ENCODE results near the gene CTNNA1.

Gene CTNNA1

DNA sequence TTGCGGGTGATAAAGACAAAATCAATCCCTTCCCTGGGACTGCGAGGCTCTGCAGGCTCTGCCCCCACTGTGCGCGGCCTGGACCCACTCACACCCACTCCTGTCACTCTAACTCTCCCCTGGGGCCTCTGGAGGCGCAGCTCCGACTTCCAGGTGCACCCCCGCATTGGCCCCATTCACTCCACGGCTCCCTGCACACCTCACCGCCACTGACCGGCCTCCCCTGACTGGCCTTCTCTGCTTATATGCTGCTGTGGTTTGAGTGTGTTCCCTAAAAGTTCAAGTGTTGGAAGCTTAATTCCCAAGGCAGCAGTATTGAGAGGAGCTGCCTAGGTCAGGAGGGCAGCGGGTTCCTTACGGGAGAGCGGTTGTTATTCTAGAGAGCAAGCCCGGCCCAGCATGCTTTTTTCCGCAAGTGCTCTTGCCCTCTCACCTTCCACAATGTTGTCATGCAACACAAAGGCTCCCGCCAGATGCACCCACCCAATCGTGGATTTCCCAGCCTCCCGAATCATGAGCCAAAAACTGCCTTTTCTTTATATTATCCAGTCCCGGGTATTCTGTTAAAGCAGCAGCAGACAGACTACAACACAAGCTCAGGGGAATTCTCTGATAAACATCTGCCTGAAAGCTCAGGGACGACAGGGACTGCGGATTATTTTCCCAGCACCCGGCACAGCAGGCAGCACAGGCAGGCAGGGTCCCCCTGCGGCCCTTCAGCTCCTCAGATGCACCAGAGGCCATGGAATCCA, 195.4 kb downstream of the CTNNA1 start:
- no peak for DNase-seq (ENCODE audit: extremely low spot score)
- TF ChIP-seq, protein P1, sequence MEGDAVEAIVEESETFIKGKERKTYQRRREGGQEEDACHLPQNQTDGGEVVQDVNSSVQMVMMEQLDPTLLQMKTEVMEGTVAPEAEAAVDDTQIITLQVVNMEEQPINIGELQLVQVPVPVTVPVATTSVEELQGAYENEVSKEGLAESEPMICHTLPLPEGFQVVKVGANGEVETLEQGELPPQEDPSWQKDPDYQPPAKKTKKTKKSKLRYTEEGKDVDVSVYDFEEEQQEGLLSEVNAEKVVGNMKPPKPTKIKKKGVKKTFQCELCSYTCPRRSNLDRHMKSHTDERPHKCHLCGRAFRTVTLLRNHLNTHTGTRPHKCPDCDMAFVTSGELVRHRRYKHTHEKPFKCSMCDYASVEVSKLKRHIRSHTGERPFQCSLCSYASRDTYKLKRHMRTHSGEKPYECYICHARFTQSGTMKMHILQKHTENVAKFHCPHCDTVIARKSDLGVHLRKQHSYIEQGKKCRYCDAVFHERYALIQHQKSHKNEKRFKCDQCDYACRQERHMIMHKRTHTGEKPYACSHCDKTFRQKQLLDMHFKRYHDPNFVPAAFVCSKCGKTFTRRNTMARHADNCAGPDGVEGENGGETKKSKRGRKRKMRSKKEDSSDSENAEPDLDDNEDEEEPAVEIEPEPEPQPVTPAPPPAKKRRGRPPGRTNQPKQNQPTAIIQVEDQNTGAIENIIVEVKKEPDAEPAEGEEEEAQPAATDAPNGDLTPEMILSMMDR (IDR thresholded peaks at IDR 0.05; ENCODE audit: control extremely low read depth, extremely low read depth, low read depth, missing control alignments) = no peak
- ChIA-PET POLR2A (no interaction called here), CTCF (no interaction called here)

DNA sequence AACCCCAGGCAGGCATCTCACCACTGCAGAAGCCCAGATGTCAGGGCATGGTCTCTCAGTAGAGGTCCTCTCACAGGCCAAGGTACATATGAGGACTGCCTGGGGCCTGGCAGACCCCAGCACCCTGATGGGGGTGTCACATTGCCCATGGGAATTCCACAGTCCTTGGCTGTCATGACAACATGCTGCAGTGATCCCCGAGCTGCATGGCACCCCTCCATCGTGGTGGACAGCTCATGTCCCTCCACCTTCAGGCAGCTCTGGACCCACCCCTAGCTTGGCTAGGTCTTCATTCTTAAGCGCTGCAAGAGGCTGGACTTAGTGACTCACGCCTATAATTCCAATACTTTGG, 196.0 kb downstream of the CTNNA1 start:
- CTCF ChIA-PET = no interaction called here
- TF ChIP-seq, protein P1 (IDR thresholded peaks at IDR 0.05; ENCODE audit: control extremely low read depth, extremely low read depth, low read depth, missing control alignments) = no peak
- no peak for DNase-seq (ENCODE audit: extremely low spot score)
- POLR2A ChIA-PET = no interaction called here

DNA sequence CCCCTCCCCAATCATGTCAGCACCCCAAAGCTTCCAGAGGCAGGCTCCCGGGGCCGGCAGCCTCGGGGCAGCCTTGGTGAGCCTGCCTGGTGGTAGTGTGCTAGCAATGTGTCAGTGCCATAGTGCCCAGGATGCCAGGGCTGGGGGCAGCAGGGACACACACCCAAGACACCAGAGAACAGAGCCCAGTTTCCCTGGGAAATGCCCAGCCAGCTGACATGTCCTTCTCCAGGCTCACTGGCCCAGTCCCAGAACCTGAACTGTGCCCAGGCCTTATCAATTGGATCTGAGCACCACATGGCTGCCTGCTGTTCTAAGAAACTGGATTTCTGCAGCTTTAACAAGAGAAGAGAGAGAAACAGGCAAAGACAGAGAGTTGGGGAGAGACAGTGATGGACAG, 196.8 kb downstream of the CTNNA1 start:
- TF ChIP-seq, protein P1 (IDR thresholded peaks at IDR 0.05; ENCODE audit: control extremely low read depth, extremely low read depth, low read depth, missing control alignments) = no peak
- no peak for DNase-seq (ENCODE audit: extremely low spot score)
- POLR2A ChIA-PET = no interaction called here
- CTCF ChIA-PET = interaction anchor here (1.8 kb wide), 1 partner anchor 25 kb away, joined by 4 read pairs; no protein-coding TSS in a partner anchor

DNA sequence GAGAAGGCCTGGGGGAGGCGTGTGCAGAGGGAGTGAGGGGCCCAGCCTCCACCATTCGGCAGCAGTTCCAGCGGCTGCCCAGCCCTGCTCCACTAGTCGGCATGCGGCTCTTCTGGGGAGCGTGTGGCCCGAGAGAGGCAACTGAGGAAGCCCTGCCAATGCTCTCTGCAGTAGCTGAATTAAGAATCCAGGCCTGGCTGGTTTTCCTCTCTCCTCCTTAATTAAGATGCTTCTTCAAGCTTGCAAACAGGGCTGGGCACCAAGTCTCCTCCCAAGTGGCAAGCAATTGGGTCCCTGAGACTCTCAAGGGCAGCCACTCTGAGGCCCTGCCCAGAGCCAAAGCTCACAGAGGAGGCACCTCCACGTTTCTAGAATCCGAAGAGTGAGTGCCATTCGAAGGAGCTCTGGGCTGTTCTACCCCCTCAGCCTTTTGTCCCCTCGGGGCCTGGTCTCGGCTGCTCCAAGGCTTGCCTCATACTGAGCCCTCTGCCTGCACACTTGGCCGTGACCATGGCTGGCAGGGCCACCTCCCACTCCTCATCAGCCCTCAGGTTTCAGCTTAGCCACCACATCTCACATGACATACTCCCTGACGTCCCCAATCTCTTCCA, 197.3 kb downstream of the CTNNA1 start:
- ChIA-PET POLR2A (no interaction called here), CTCF (interaction anchor here (1.1 to 1.8 kb wide), 2 partner anchors 16 to 25 kb away, joined by 3 to 4 read pairs; no protein-coding TSS in a partner anchor)
- DNase-seq (ENCODE audit: extremely low spot score) = no peak
- TF ChIP-seq, protein P1 (IDR thresholded peaks at IDR 0.05; ENCODE audit: control extremely low read depth, extremely low read depth, low read depth, missing control alignments) = no peak

DNA sequence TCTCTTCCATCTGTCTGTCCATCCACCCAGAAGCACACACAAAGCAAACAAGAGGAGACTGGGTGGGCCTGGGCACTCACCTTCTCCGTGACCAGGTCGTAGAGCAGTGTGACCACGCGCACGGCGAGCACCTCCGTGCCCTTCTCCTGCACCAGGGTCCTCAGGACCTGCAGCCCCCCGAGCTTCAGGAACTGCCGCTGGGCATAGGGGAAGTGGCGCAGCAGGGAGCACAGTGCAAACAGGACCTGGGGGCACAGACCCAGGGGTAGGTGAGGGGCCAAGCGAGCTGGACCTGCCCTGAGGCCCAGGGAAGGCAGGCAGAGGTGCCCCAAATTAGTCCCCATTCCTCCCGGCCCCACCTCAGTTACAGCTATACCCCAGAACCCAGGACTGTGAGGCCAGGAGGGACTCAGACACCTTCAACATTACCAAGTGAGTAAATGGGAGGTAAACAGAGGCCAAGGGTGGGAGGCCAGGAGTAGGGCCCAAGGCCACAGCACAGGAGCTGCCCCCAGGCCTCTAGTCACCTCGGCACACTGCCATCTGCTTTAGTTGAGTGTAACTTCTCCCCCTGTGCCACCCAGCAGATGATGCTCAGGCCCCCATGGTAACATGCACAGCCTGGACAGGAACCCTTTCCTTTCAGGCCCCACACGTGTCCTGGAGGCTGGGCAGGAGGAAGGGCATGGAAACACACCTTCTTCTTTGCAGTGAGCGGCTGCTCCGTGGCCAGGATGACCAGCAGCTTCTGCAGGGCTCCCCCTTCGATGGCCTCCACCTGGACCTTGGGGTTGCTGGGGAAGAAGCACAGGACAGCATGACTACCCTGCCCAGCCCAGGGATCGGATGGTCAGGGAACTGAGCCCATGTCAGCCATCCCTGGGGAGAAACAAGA, 198.1 kb downstream of the CTNNA1 start:
- CTCF ChIA-PET = interaction anchor here (1.1 to 1.8 kb wide), 2 partner anchors 15 to 24 kb away, joined by 3 to 4 read pairs; no protein-coding TSS in a partner anchor
- DNase-seq (ENCODE audit: extremely low spot score) = no peak
- TF ChIP-seq, protein P1 (IDR thresholded peaks at IDR 0.05; ENCODE audit: control extremely low read depth, extremely low read depth, low read depth, missing control alignments) = no peak
- POLR2A ChIA-PET = no interaction called here

DNA sequence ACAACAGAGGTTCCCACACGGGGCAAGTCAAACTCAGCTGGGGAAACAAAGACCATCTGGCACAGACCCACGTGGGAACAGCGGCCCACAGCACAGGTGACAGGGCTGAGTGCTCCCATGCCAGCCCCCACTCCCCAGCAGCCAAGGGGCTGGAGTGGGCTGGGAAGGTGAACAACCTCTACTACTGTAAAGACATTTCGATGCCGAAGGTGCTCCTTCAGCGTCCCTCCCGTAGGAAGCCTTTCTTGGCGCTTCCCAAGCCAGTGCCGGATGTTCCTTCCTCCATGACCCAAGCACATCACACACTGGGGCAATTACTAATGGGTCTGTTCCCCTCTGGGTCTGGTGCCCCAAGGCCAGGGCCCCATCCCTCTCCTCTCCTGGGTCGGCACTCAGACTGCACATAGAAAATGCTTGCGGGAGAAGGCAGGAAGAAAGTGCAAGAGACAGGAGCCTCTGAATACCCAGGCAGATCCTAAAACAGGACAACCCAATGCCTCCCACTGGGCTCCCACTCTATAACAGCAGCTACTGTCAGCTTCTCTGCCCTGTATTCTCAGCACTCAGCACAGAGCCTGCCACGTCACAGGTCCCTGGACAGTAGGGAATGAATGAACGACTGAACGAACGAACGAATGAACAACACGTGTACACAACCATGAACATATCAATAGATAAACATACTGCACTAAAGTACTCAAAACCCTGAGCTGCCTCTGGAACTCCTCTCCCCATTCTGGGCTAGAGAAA, 198.9 kb downstream of the CTNNA1 start:
- TF ChIP-seq, protein P1 (IDR thresholded peaks at IDR 0.05; ENCODE audit: control extremely low read depth, extremely low read depth, low read depth, missing control alignments) = no peak
- no peak for DNase-seq (ENCODE audit: extremely low spot score)
- CTCF ChIA-PET = no interaction called here
- POLR2A ChIA-PET = no interaction called here

Data from GM10248 (cell line).